ENCODE measurements around the gene DNAH5.

Gene DNAH5

DNA sequence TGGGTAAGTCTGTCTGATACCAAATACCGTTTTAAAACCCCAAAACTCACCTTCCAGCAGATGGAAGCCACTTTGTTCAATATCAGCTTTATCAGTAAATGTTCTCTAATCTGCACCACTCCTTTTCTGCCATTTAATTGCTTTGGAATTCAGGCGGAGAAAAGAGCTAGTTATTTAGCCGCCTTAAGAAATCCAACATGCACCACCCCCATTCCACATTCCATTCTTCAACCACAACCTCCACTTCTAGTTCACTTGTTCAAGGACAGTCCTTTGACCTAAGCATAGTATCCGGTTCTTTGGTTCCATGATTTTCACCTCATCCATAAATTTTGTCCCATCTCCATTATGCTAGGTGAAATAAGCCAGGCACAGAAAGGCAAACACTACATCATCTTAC lies 240.1 kb downstream of the DNAH5 start:
- Histone ChIP-seq H3K4me2 (ENCODE audit: low read length) (no peak overlapping the region), H3K4me1 (ENCODE audit: insufficient read depth, low read length, severe bottlenecking) (no peaks in the 10 kb centered on the region), H2AFZ (ENCODE audit: low read length) (no peak overlapping the region), H3K9ac (ENCODE audit: low read length) (no peak overlapping the region), H3K36me3 (ENCODE audit: insufficient read depth, low read length) (no peaks in the 10 kb centered on the region), H3F3A (ENCODE audit: insufficient read depth, low read length) (no peaks in the 10 kb centered on the region), H3K9me2 (ENCODE audit: low read depth, low read length) (no peaks in the 10 kb centered on the region), H4K20me1 (ENCODE audit: insufficient read depth, low read length) (no peaks in the 10 kb centered on the region), H3K4me3 (ENCODE audit: low read depth, low read length, poor library complexity, severe bottlenecking) (no peak overlapping the region), H3K79me2 (ENCODE audit: insufficient read depth, low read length) (no peaks in the 10 kb centered on the region), H3K27me3 (ENCODE audit: insufficient read depth, low read length) (no peaks in the 10 kb centered on the region), H3K27ac (ENCODE audit: low read depth, low read length, poor library complexity, severe bottlenecking) (no peak overlapping the region), H3K9me3 (ENCODE audit: low read length) (no peaks in the 10 kb centered on the region)
- TF ChIP-seq EZH2 (IDR thresholded peaks at IDR 0.05; ENCODE audit: borderline replicate concordance, low read length), result no peak
- no peak for TF ChIP-seq CTCF (IDR thresholded peaks at IDR 0.05; ENCODE audit: low read length)

- Histone ChIP-seq H2AFZ (ENCODE audit: low read length) (no peak overlapping the region), H3K36me3 (ENCODE audit: insufficient read depth, low read length) (no peaks in the 10 kb centered on the region), H3K9me2 (ENCODE audit: low read depth, low read length) (no peaks in the 10 kb centered on the region), H3K4me3 (ENCODE audit: low read depth, low read length, poor library complexity, severe bottlenecking) (no peak overlapping the region), H3F3A (ENCODE audit: insufficient read depth, low read length) (no peaks in the 10 kb centered on the region), H3K79me2 (ENCODE audit: insufficient read depth, low read length) (no peaks in the 10 kb centered on the region), H3K9me3 (ENCODE audit: low read length) (no peaks in the 10 kb centered on the region), H3K27ac (ENCODE audit: low read depth, low read length, poor library complexity, severe bottlenecking) (no peak overlapping the region), H4K20me1 (ENCODE audit: insufficient read depth, low read length) (no peaks in the 10 kb centered on the region), H3K4me2 (ENCODE audit: low read length) (no peak overlapping the region), H3K9ac (ENCODE audit: low read length) (no peak overlapping the region), H3K27me3 (ENCODE audit: insufficient read depth, low read length) (no peaks in the 10 kb centered on the region), H3K4me1 (ENCODE audit: insufficient read depth, low read length, severe bottlenecking) (no peaks in the 10 kb centered on the region)
- TF ChIP-seq EZH2 (IDR thresholded peaks at IDR 0.05; ENCODE audit: borderline replicate concordance, low read length), result no peak
- TF ChIP-seq CTCF (IDR thresholded peaks at IDR 0.05; ENCODE audit: low read length), result no peak
Measured at GRCh38 chr5:13700626-13701025, 243.9 kb downstream of the DNAH5 start.

DNA sequence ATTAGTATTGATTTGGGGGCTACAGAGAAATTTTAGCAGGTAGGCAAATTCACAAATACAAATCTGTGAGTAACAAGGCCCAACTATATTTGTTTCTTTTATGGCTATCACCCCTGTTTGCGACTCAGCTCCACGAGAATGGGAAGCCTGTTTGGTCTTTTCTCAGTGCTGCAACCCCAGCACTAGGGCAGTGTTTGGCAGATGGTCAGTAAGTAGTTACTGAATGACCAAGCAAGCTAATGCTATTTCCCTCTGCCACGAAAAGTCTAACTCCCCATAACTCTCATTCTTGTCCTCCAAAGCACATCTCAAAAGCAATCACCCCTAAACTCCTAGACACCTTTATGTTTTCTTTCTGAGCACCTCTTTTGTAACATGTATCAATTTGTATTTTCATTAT lies 245.6 kb downstream of the DNAH5 start:
- Histone ChIP-seq H3K9me2 (ENCODE audit: low read depth, low read length) (no peaks in the 10 kb centered on the region), H3K4me3 (ENCODE audit: low read depth, low read length, poor library complexity, severe bottlenecking) (no peak overlapping the region), H3K9me3 (ENCODE audit: low read length) (no peaks in the 10 kb centered on the region), H3K9ac (ENCODE audit: low read length) (no peak overlapping the region), H3F3A (ENCODE audit: insufficient read depth, low read length) (no peaks in the 10 kb centered on the region), H3K36me3 (ENCODE audit: insufficient read depth, low read length) (no peaks in the 10 kb centered on the region), H3K79me2 (ENCODE audit: insufficient read depth, low read length) (no peaks in the 10 kb centered on the region), H3K27ac (ENCODE audit: low read depth, low read length, poor library complexity, severe bottlenecking) (no peak overlapping the region), H3K27me3 (ENCODE audit: insufficient read depth, low read length) (no peaks in the 10 kb centered on the region), H3K4me2 (ENCODE audit: low read length) (no peak overlapping the region), H3K4me1 (ENCODE audit: insufficient read depth, low read length, severe bottlenecking) (no peaks in the 10 kb centered on the region), H4K20me1 (ENCODE audit: insufficient read depth, low read length) (no peaks in the 10 kb centered on the region), H2AFZ (ENCODE audit: low read length) (no peak overlapping the region)
- no peak for TF ChIP-seq EZH2 (IDR thresholded peaks at IDR 0.05; ENCODE audit: borderline replicate concordance, low read length)

DNA sequence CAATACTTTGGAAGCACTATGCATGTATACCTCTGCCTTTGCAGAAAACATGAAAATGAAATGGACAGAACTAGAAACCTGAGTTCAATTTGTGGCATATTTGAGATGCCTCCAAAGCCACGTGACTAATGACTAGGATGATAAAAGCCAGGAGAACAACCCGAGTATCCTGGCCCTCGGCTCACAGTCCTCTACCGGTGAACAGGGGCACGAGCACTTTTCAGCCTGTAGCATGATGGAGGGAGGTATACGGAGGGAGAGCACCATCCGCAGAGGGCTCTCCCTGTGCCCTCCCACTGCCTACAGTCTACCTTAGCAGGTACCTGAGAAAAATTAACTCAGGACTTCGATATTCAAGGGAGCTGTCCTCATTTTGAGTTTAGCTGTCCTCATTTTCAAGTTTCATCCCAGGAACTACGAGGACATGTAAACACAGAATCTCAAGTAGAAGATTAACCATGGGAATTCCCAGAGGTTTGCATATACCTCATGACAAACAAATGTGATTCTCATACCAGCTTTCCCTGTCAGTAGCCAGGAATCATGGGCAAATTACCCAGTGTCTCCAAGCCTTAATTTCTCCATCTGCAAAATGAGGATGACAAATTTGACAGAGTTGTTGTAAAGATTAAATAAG lies 249.3 kb downstream of the DNAH5 start:
- Histone ChIP-seq H3K9me3 (ENCODE audit: low read length) (no peaks in the 10 kb centered on the region), H3K27me3 (ENCODE audit: insufficient read depth, low read length) (no peaks in the 10 kb centered on the region), H3K4me2 (ENCODE audit: low read length) (no peak overlapping the region), H3K9me2 (ENCODE audit: low read depth, low read length) (no peaks in the 10 kb centered on the region), H3K36me3 (ENCODE audit: insufficient read depth, low read length) (no peaks in the 10 kb centered on the region), H3K79me2 (ENCODE audit: insufficient read depth, low read length) (no peaks in the 10 kb centered on the region), H3K27ac (ENCODE audit: low read depth, low read length, poor library complexity, severe bottlenecking) (no peak overlapping the region), H2AFZ (ENCODE audit: low read length) (no peak overlapping the region), H4K20me1 (ENCODE audit: insufficient read depth, low read length) (no peaks in the 10 kb centered on the region), H3K4me3 (ENCODE audit: low read depth, low read length, poor library complexity, severe bottlenecking) (no peak overlapping the region), H3F3A (ENCODE audit: insufficient read depth, low read length) (no peaks in the 10 kb centered on the region), H3K4me1 (ENCODE audit: insufficient read depth, low read length, severe bottlenecking) (no peaks in the 10 kb centered on the region), H3K9ac (ENCODE audit: low read length) (no peak overlapping the region)
- TF ChIP-seq CTCF (IDR thresholded peaks at IDR 0.05; ENCODE audit: low read length) (no peak), EZH2 (IDR thresholded peaks at IDR 0.05; ENCODE audit: borderline replicate concordance, low read length) (no peak)
